Measurements from ENCODE around the gene PPP2R5C.

PPP2R5C gene

DNA sequence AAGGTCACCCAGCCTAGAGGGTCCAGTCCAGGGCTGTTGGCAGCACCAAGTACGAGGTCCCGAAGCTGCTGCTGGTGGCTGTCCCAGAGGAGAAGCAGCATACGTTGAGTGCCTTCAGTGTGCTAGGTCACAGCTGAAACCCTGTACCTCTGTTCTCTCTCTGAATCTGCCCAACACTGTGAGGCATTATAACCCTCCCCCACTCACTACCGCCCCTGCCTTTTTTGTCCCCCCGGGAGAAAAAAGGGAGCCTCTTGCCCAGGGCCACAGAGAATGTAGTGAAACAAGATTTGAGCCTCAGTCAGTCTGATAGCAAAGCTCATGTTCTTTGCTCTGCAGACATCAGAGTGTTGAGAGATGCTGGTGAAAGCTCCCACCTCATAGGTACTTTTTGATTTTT is 53.4 kb downstream of the PPP2R5C start:
- DNase-seq (ENCODE audit: low read depth): no peak

GRCh38 chr14:101815994-101816393 is 54.5 kb downstream of the PPP2R5C start:
- DNase-seq (ENCODE audit: low read depth): no peak

- DNase-seq (ENCODE audit: low read depth): no peak
These were observed 56.0 kb downstream of the PPP2R5C start for GRCh38 chr14:101817501-101818001.

DNA sequence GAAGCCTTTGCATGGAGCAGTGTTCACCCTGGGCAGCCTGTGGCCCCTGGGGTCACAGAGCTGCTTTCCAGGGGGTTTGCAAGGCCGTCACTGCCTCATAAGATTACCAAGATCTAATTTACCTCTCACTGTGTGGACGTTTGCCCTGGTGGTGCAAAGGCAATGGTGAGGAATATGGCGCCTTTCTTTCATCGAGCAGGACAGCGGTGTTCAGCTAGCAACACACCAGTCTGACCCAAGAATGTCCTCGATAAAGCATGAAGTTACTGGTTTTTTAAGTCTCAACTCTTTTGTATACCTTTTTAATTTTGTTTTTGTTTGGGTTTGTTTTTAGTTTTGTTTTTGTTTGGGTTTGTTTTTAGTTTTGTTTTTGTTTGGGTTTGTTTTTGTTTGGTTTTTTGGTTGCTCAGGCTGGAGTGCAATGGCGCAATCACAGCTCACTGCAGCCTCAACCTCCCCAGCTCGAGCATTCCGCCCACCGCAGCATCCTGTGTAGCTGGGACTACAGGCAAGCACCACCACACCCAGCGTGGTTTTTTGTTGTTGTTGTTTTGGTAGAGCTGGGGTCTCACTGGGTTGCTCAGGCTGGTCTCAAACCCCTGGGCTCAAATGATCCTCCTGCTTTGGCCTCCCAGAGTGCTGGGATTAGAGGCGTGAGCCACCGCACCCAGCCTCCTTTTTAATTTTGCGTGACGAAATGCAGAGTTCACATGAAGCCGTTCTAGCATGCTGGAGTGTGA is 57.9 kb downstream of the PPP2R5C start:
- DNase-seq (ENCODE audit: low read depth): no peak

DNA sequence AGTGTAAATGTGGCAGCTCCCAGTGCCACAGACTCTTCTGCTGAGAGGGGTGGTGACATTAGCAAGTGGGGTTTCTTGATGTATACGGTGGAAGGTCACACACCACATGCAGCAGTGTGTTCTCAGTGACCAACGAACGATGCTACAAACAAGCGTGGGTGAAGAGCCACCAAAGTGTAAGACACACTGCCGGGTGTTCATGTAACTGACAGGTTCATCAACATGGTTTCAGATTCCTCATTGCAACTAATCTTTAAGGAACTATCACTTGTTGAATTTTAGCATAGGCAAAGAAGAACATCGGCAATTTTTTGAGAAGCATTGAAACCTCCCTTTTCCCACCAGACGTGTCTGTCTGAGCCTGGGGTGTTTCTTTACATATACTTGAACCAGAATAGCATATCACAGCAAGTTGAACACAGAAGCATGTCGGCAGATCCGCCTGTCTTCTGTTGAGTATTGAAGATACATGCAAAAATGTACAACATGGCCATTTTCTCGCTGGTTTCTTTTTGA is 58.8 kb downstream of the PPP2R5C start:
- no peak for DNase-seq (ENCODE audit: low read depth)

DNA sequence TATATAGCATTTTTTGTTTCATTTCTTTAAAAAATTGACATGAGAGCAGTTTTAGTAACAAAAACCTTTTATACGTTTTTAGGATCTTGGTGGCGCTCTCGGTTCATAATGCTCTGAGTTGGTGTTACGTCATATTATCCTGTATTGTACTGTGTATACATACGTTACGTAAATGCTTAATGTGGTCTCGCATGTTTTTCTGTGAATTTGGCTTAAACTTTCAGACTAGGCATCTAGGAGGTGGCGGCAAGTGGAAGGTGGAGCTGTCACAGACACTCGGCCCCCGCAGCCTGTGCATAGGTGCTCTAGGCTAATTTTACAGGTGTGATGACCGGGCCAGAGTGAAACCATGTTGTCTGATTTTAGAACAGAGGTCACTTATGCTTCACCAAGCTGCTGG is 60.0 kb downstream of the PPP2R5C start:
- DNase-seq (ENCODE audit: low read depth): no peak

GRCh38 chr14:101823066-101823465 is 61.6 kb downstream of the PPP2R5C start:
- DNase-seq (ENCODE audit: low read depth): no peak

- DNase-seq (ENCODE audit: low read depth): no peak
These were observed 62.1 kb downstream of the PPP2R5C start for GRCh38 chr14:101823511-101824120.

GRCh38 chr14:101824339-101824727 is 62.8 kb downstream of the PPP2R5C start:
- no peak for DNase-seq (ENCODE audit: low read depth)

DNA sequence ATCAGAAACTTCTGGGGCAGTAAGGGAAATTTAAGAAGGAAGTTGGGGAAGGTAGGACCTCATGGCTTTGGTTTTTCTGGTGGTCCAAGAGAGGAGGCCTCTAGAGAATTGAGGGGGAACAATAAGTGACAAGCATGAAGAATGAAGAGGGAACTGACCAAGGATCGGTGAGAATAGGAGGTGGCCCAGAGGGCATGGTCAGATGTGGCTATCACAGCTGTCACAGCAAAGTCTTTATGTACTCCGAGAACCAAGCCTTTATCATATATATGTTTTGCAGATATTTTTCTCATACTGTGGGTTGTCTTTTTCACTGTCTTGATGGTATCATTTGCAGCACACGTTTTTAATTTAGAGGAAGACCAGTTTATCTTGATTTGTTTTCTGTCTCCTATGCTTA is 64.3 kb downstream of the PPP2R5C start:
- no peak for DNase-seq (ENCODE audit: low read depth)

DNA sequence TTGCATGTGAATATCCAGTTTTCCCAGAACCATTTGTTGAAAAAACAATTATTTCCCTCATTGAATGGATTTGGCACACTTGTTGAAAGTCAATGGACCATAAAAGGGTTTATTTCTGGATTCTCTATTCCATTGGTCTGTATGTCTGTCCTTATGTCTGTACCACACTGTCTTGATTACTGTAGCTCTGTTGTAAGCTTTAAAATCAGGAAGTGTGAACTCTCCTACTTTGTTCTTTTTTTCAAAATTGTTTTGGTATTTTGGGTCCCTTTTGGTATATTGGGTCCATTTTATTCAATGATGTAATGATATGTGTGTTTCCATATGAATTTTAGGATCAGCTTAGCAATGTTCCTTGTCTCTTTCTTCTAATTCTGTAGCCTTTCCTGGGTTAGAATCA is 64.8 kb downstream of the PPP2R5C start:
- no peak for DNase-seq (ENCODE audit: low read depth)

DNA sequence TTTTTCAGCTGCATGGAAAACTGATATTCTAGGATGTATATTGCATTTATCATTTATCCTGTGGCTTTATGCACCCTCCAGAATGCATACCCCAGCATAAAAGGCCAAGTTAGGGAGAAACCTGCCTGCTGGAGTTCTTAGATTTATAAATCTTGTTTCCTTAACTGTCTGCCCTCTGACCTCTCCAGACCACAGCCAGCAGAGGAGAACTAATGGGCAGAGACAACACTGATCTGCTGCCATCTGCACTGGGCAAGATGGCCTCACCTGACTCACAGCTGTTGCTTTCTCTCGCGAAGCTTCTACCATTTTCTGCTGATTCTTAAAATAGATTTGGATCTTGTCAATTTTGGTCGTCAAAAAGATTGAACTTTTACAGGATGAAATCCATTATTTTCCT is 65.8 kb downstream of the PPP2R5C start:
- no peak for DNase-seq (ENCODE audit: low read depth)

DNA sequence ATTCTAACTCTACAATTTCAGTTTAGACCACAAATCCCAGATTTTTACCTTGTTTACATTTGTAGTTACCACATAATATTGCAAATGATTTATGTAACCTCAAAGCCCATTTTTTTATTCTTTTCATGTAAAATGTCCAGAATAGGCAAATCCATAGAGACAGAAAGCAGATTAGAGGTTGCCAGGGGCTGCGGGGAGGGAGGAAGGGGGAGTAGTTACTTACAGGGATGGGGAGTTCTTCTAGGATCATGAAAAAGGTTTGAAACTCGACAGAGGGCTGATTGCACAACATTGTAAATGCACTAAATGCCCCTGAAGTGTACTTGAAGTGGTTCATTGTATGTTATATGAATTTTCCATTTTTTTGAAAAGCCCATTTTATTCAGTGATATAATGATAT is 66.5 kb downstream of the PPP2R5C start:
- no peak for DNase-seq (ENCODE audit: low read depth)

DNA sequence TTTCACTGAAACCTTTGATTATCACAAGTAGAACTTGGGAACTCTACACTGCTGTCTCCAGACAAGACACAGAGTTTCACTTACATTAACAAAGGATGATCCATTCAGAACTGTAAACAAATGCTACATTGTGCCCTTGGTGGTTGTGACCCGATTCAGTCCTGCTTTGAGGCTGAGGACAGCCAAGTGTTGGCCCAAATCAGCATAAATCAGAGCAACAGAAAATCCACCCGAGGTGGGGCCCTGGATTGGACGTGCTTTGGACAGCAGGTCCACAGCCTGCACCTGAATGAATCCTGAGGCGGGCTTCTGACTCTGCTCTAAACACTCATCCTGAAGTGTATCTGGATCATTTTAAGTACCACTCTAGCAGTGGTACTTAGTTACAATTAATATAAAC is 68.8 kb downstream of the PPP2R5C start:
- DNase-seq (ENCODE audit: low read depth): no peak

GRCh38 chr14:101833045-101833444 is 71.5 kb downstream of the PPP2R5C start:
- DNase-seq (ENCODE audit: low read depth): no peak

DNA sequence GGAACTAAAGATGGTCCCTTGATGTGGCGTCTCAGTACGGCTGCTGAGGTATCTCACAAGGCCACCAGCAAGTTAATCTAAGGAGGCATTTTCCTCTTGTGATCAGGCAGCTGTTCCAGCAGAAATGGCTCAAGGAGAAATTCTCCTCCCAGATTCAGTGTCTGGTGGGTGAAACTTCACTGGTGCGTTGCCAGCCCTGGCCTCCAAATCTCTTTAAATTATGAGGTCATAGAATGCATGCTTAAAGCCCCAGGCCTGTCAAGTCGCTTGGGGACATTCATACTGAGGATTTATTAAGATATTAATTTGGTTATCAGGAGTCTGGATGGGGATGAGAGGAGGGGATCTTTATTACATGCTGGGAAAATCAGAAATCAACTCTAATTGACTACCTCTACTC is 72.9 kb downstream of the PPP2R5C start:
- no peak for DNase-seq (ENCODE audit: low read depth)

- DNase-seq (ENCODE audit: low read depth): no peak
These were observed 73.5 kb downstream of the PPP2R5C start for GRCh38 chr14:101834800-101835547.

GRCh38 chr14:101835566-101835965 is 74.1 kb downstream of the PPP2R5C start:
- DNase-seq (ENCODE audit: low read depth): no peak

GRCh38 chr14:101836135-101836534 is 74.6 kb downstream of the PPP2R5C start:
- DNase-seq (ENCODE audit: low read depth): no peak

DNA sequence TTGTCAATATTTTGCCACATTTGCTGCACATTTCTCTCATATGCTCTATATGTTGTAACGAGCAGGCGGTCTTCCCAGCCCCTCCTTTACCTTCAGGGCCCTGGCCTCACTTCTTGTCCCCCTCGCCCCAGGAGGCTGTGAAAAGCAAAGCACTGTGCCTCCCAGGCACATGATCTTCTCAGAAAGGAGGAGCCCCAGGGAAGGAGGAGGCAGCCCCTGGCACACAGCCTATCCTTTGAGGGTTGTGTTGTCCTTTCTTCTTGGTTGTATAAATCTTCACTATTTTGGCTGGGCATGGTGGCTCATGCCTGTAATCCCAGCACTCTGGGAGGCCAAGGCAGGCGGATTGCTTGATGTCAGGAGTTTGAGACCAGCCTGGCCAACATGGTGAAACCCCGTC is 77.0 kb downstream of the PPP2R5C start:
- DNase-seq (ENCODE audit: low read depth): no peak

DNA sequence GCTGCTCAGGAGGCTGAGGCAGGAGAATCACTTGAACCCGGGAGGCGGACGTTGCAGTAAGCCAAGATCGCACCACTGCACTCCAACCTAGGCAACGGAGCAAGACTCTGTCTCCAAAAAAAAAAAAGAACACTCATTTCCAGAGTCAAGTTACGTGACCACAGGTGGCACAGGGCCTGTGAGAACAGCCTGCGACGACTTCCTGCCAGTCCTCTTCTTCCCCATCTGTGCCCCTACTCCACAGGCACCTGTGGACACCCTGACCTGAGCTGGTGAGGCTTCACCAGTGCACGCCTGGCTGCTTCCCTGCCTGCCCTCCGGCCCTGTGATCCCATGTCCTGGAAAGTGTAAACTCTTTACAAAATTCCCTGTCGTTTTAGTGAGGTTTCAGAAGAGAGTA is 77.7 kb downstream of the PPP2R5C start:
- DNase-seq (ENCODE audit: low read depth): no peak

DNA sequence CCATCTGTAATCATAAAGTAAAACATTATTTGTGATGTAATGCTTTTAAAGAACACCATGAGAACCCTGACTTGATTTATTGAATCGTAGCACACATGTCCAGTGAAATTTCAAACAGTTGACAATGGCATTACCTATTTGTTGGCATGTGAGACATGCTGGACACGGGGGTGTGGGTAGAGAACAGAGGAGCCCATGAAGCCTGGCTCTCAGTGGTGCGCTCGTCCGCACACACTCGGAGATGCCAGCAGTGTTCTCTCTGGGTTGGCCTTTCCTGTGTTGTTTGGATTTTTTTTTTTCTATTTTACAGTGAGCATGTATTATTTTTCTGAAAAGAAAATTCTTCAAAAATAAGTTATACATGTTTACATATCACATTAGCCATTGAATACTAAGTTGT is 78.2 kb downstream of the PPP2R5C start:
- DNase-seq (ENCODE audit: low read depth): no peak

Data from GM04504 (cell line).